IMR-90 (cell line): ENCODE data around the gene TMEM97. TPM values are rescaled to one million over a fixed set of nuclear protein-coding genes. Genes with fewer than 3 reads are reported as not detected.

Source experiments
- ATAC-seq: fragments of 200-7000 bp; cut with Tn5 transposase; 2 replicates; pipeline ENCODE4 v1.9.1; 2020; ENCODE audit warnings: low read depth, mild to moderate bottlenecking, moderate library complexity
- BruUV-seq: library from RNA; stranded (reverse); fragments of 400-500 nt; replicated peaks from 2 replicates; lab custom pipeline; 2021; lab: Mats Ljungman, UMichigan
- CTCF ChIA-PET: fragments of 300-600 bp; formaldehyde crosslinking; extraction: SDS; loops from one replicate; lab custom pipeline; 2021; ENCODE audit warnings: antibody characterized with exemption; lab: Yijun Ruan, JAX
- POLR2A ChIA-PET: fragments of 300-600 bp; sonication (Branson Sonifier 250); formaldehyde crosslinking; loops from one replicate; lab custom pipeline; 2022; ENCODE audit warnings: antibody characterized with exemption; ENCODE audit not compliant: unreplicated experiment; lab: Charles Lee
- DNase-seq: peaks from one replicate; pipeline ENCODE4 v3.0.0; 2013
- H2AFZ ChIP-seq: replicated peaks from 2 replicates; pipeline ENCODE3; 2013; ENCODE audit warnings: low read length, mild to moderate bottlenecking; ENCODE audit not compliant: poor library complexity
- H2AK5ac ChIP-seq: 2 replicates; pipeline ENCODE4 v1.6.1; 2013; ENCODE audit warnings: low read depth, low read length, inconsistent platforms
- H2AK9ac ChIP-seq: replicated peaks from 2 replicates; pipeline ENCODE3; 2013; ENCODE audit warnings: mild to moderate bottlenecking, low read depth, low read length, moderate library complexity; ENCODE audit not compliant: poor library complexity
- H2BK120ac ChIP-seq: 2 replicates; pipeline ENCODE4 v1.6.1; 2013; ENCODE audit warnings: low read depth, low read length, inconsistent platforms
- H2BK15ac ChIP-seq: 3 replicates; pipeline ENCODE4 v1.6.1; 2013; ENCODE audit warnings: low read depth, low read length, inconsistent platforms
- H2BK20ac ChIP-seq: 2 replicates; pipeline ENCODE4 v1.6.1; 2013; ENCODE audit warnings: low read depth, mild to moderate bottlenecking, inconsistent platforms, low read length, moderate library complexity
- H2BK5ac ChIP-seq: 2 replicates; pipeline ENCODE4 v1.6.1; 2013; ENCODE audit warnings: mild to moderate bottlenecking, low read depth, low read length, inconsistent platforms; ENCODE audit not compliant: poor library complexity, severe bottlenecking
- H3K14ac ChIP-seq: replicated peaks from 2 replicates; pipeline ENCODE4 v1.6.1; 2013; ENCODE audit warnings: low read depth, low read length, inconsistent platforms
- H3K18ac ChIP-seq: 2 replicates; pipeline ENCODE4 v1.6.1; 2013; ENCODE audit warnings: low read depth, low read length, control low read depth
- H3K23ac ChIP-seq: 2 replicates; pipeline ENCODE4 v1.6.1; 2013; ENCODE audit warnings: low read depth, low read length, inconsistent platforms
- H3K27ac ChIP-seq: 2 replicates; pipeline ENCODE4 v1.5.1; 2013; ENCODE audit warnings: mild to moderate bottlenecking, control low read depth, low read length; ENCODE audit not compliant: insufficient read depth
- H3K27me3 ChIP-seq: 2 replicates; pipeline ENCODE4 v1.6.1; 2013; ENCODE audit warnings: low read length; ENCODE audit not compliant: control insufficient read depth, insufficient read depth
- H3K36me3 ChIP-seq: 2 replicates; pipeline ENCODE4 v1.6.1; 2013; ENCODE audit warnings: low read length, mixed read lengths; ENCODE audit not compliant: control insufficient read depth, insufficient read depth
- H3K4ac ChIP-seq: 2 replicates; pipeline ENCODE4 v1.6.1; 2013; ENCODE audit warnings: low read depth, low read length, inconsistent platforms
- H3K4me1 ChIP-seq: 2 replicates; pipeline ENCODE4 v1.6.1; 2013; ENCODE audit warnings: low read length, mixed read lengths; ENCODE audit not compliant: control insufficient read depth, insufficient read depth
- H3K4me2 ChIP-seq: 2 replicates; pipeline ENCODE4 v1.6.1; 2013; ENCODE audit warnings: low read depth, mild to moderate bottlenecking, control low read depth, low read length, moderate library complexity
- H3K4me3 ChIP-seq: 2 replicates; pipeline ENCODE4 v1.5.1; 2013; ENCODE audit warnings: low read depth, mild to moderate bottlenecking, control low read depth, low read length, moderate library complexity; ENCODE audit not compliant: insufficient read depth
- H3K56ac ChIP-seq: 2 replicates; pipeline ENCODE4 v1.6.1; 2013; ENCODE audit warnings: low read length, inconsistent platforms; ENCODE audit not compliant: insufficient read depth; ENCODE audit errors: extremely low read depth
- H3K79me1 ChIP-seq, 2 experiments: 2 replicates each; pipeline ENCODE4 v1.6.1; 2013; ENCODE audit warnings: low read length in 2 of 2, inconsistent platforms in 1 of 2, low read depth in 1 of 2
- H3K9ac ChIP-seq: 2 replicates; pipeline ENCODE4 v1.6.1; 2013; ENCODE audit warnings: low read depth, low read length, control low read depth
- H3K9me1 ChIP-seq: 2 replicates; pipeline ENCODE4 v1.6.1; 2013; ENCODE audit warnings: low read length, inconsistent platforms; ENCODE audit not compliant: insufficient read depth
- H3K9me3 ChIP-seq: 2 replicates; pipeline ENCODE4 v1.6.1; 2013; ENCODE audit warnings: low read length; ENCODE audit not compliant: control insufficient read depth, insufficient read depth
- H4K20me1 ChIP-seq: 2 replicates; pipeline ENCODE4 v1.6.1; 2013; ENCODE audit warnings: low read length, inconsistent platforms; ENCODE audit not compliant: insufficient read depth
- H4K5ac ChIP-seq: 2 replicates; pipeline ENCODE4 v1.6.1; 2013; ENCODE audit warnings: mild to moderate bottlenecking, low read depth, low read length, control low read depth
- H4K8ac ChIP-seq, 2 experiments: 2 replicates each; pipeline ENCODE4 v1.6.1; 2013; ENCODE audit warnings: low read depth in 2 of 2, low read length in 2 of 2, control low read depth in 1 of 2, inconsistent platforms in 1 of 2
- H4K91ac ChIP-seq: 2 replicates; pipeline ENCODE4 v1.6.1; 2013; ENCODE audit warnings: low read depth, low read length, inconsistent platforms; ENCODE audit not compliant: insufficient read depth
- BHLHE40 ChIP-seq: fragments of 150-350 bp; IDR thresholded peaks from 2 replicates; pipeline ENCODE4 v1.6.1; 2016; ENCODE audit warnings: mild to moderate bottlenecking, low read depth, low read length
- CEBPB ChIP-seq: IDR thresholded peaks from 2 replicates; pipeline ENCODE4 v1.6.1; 2012; ENCODE audit warnings: low read depth, low read length, improper control_type of control experiment
- CHD1 ChIP-seq: IDR thresholded peaks from 2 replicates; pipeline ENCODE4 v1.6.1; 2012; ENCODE audit warnings: low read depth, low read length, improper control_type of control experiment
- FOS ChIP-seq: fragments of 150-350 bp; IDR thresholded peaks from 2 replicates; pipeline ENCODE4 v1.6.1; 2016; ENCODE audit warnings: low read depth, low read length
- MAFK ChIP-seq: IDR thresholded peaks from 2 replicates; pipeline ENCODE4 v1.6.1; 2012; ENCODE audit warnings: low read depth, low read length, improper control_type of control experiment
- MAZ ChIP-seq: IDR thresholded peaks from 2 replicates; pipeline ENCODE4 v1.6.1; 2012; ENCODE audit warnings: low read depth, mild to moderate bottlenecking, low read length, improper control_type of control experiment, moderate library complexity, borderline replicate concordance
- MXI1 ChIP-seq: IDR thresholded peaks from 2 replicates; pipeline ENCODE4 v1.6.1; 2012; ENCODE audit warnings: low read depth, mild to moderate bottlenecking, low read length, moderate library complexity, borderline replicate concordance
- NFE2L2 ChIP-seq: fragments of 150-350 bp; IDR thresholded peaks from 2 replicates; pipeline ENCODE4 v1.6.1; 2016; ENCODE audit warnings: low read depth, mild to moderate bottlenecking, low read length
- POLR2A ChIP-seq: IDR thresholded peaks from 2 replicates; pipeline ENCODE4 v1.6.1; 2012; ENCODE audit warnings: mild to moderate bottlenecking, low read depth, low read length
- RAD21 ChIP-seq: IDR thresholded peaks from 2 replicates; pipeline ENCODE4 v1.6.1; 2012; ENCODE audit warnings: low read length, improper control_type of control experiment
- RCOR1 ChIP-seq: IDR thresholded peaks from 2 replicates; pipeline ENCODE4 v1.6.1; 2012; ENCODE audit warnings: mild to moderate bottlenecking, low read length, improper control_type of control experiment; ENCODE audit not compliant: insufficient replicate concordance
- RFX5 ChIP-seq: IDR thresholded peaks from 2 replicates; pipeline ENCODE4 v1.8.0; 2012; ENCODE audit warnings: low read depth, mild to moderate bottlenecking, low read length, moderate library complexity
- SMC3 ChIP-seq: fragments of 150-350 bp; IDR thresholded peaks from 2 replicates; pipeline ENCODE4 v1.6.1; 2016; ENCODE audit warnings: low read depth, mild to moderate bottlenecking, antibody characterized with exemption, low read length, moderate library complexity
- WGBS, 2 experiments: methylation state at CpG; one replicate each; pipeline versions ENCODE4 v1.1.5 to v1.1.7; 2013; ENCODE audit warnings: missing lambda C conversion rate in 2 of 2; ENCODE audit not compliant: insufficient read length in 1 of 2; ENCODE audit errors: extremely low coverage in 2 of 2; 5-methylcytosine and 5-hydroxymethylcytosine counted together
- dilution Hi-C: fragments of 300-500 bp; cut with HindIII; formaldehyde crosslinking; loops from one replicate; pipeline ENCODE4 v1.14.3; 2018; ENCODE audit warnings: low sequenced_read_pairs; ENCODE audit not compliant: unreplicated experiment
- in situ Hi-C: fragments of 300-500 bp; cut with MboI; formaldehyde crosslinking; loops from 3 replicates; pipeline ENCODE4 v1.14.3; 2019; ENCODE audit warnings: low sequenced_read_pairs, inconsistent platforms, mixed read lengths
- intact Hi-C: fragments of 100-400 bp; cut with micrococcal nuclease; formaldehyde crosslinking; loops from 2 replicates; pipeline ENCODE4 v1.10.0; 2022
- polyA plus RNA-seq, 3 experiments: library from polyadenylated mRNA; depleted of rRNA; stranded (reverse); fragments of >200 nt; gene quantifications; 2 replicates each; pipeline ENCODE4 v1.2.3, GENCODE V29; 2012; ENCODE audit warnings: low replicate concordance in 1 of 3
- total RNA-seq: library from RNA; depleted of rRNA; stranded (reverse); fragments of >200 nt; gene quantifications from 2 replicates; pipeline ENCODE4 v1.2.3, GENCODE V29; 2012
- TF ChIP-seq, protein P1 (sequence below): conservative IDR thresholded peaks from 2 replicates; pipeline ENCODE4 v1.5.1; 2012; ENCODE audit warnings: mild to moderate bottlenecking, low read depth, low read length, improper control_type of control experiment
- TF ChIP-seq, protein P2 (sequence below): fragments of 150-350 bp; IDR thresholded peaks from 2 replicates; pipeline ENCODE4 v1.6.1; 2017; ENCODE audit warnings: mild to moderate bottlenecking, antibody characterized with exemption, low read length, low read depth
- TF ChIP-seq, protein P3 (sequence below): fragments of 150-350 bp; IDR thresholded peaks from 2 replicates; pipeline ENCODE4 v1.6.1; 2016; ENCODE audit warnings: low read depth, mild to moderate bottlenecking, low read length, moderate library complexity, borderline replicate concordance

The TMEM97 gene
- total and polyA plus RNA-seq, 2 of the 4 experiments (the other 2 are of a cell fraction), result 12.3 to 21.3 TPM

DNA sequence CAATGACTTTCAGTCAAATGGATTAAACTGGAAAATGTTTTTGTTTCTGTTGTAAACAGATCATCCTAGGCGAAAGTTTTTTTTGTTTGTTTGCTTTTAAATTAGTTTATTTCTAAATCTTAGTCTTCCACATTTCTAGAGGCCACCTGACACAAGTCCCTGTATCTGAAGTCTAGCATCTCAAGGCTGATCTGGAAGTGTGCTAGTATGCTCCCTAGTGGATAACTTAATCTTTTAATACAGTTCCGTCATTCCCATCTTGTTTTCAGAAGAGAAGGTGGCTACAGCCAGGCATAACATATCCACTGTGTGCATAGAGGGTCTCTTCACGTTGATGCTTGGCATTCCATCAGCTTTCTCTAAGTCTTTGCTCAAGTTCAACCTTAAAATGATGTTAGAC lies 8.7 kb downstream of the TMEM97 start:
- Histone ChIP-seq H3K4me3 (no peak overlapping the region), H3K23ac (no peak overlapping the region), H4K91ac (no peak overlapping the region), H3K27ac (no peak overlapping the region), H3K27me3 (no peaks in the 10 kb centered on the region), H3K4me2 (no peak overlapping the region), H3K9ac (no peak overlapping the region), H4K8ac (no peak overlapping the region), H3K4me1 (peaks cover 6% of the 10 kb centered on the region; the same call in 1 of the 2 replicates), H2AFZ (no peak overlapping the region), H2BK15ac (no peak overlapping the region), H3K79me1 (peaks cover 25 to 42% of the 10 kb centered on the region in 2 experiments), H3K9me3 (no peaks in the 10 kb centered on the region), H2AK9ac (no peak overlapping the region), H3K9me1 (no peaks in the 10 kb centered on the region), H4K20me1 (peaks cover 2% of the 10 kb centered on the region; the same call in 1 of the 2 replicates), H4K5ac (no peak overlapping the region), H2BK20ac (no peak overlapping the region), H3K36me3 (peaks cover 32% of the 10 kb centered on the region), H3K4ac (no peak overlapping the region), H3K18ac (no peak overlapping the region), H3K56ac (no peak overlapping the region), H2BK5ac (no peak overlapping the region), H3K14ac (no peak overlapping the region), H2AK5ac (no peak overlapping the region), H2BK120ac (no peak overlapping the region)
- POLR2A ChIA-PET, result no interaction called here
- CTCF ChIA-PET, result no interaction called here
- DNase-seq (peak; percentile 37), ATAC-seq (peak; percentile 62)
- dilution Hi-C loops (no loop called here), intact Hi-C loops (loop anchor here (10.0 kb wide), 1 partner anchor 523 kb away; the partner anchor contains the start of gene NOS2), in situ Hi-C loops (loop anchor here (10.0 to 25.0 kb wide), 2 partner anchors 283 to 790 kb away; partner anchors contain the start of gene NLK)
- TF ChIP-seq CHD1, result no peak
- TF ChIP-seq CEBPB, result no peak
- no peak for TF ChIP-seq RCOR1
- no peak for TF ChIP-seq BHLHE40
- TF ChIP-seq, protein P1, sequence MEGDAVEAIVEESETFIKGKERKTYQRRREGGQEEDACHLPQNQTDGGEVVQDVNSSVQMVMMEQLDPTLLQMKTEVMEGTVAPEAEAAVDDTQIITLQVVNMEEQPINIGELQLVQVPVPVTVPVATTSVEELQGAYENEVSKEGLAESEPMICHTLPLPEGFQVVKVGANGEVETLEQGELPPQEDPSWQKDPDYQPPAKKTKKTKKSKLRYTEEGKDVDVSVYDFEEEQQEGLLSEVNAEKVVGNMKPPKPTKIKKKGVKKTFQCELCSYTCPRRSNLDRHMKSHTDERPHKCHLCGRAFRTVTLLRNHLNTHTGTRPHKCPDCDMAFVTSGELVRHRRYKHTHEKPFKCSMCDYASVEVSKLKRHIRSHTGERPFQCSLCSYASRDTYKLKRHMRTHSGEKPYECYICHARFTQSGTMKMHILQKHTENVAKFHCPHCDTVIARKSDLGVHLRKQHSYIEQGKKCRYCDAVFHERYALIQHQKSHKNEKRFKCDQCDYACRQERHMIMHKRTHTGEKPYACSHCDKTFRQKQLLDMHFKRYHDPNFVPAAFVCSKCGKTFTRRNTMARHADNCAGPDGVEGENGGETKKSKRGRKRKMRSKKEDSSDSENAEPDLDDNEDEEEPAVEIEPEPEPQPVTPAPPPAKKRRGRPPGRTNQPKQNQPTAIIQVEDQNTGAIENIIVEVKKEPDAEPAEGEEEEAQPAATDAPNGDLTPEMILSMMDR, result peak; percentile 23; the same call in 1 of the 2 replicates
- TF ChIP-seq SMC3, result 0 out of 2 replicates have a peak, but pooled peaks have one; percentile 13
- TF ChIP-seq MXI1, result no peak
- TF ChIP-seq RAD21, result 0 out of 2 replicates have a peak, but pooled peaks have one; percentile 26
- TF ChIP-seq, protein P2, sequence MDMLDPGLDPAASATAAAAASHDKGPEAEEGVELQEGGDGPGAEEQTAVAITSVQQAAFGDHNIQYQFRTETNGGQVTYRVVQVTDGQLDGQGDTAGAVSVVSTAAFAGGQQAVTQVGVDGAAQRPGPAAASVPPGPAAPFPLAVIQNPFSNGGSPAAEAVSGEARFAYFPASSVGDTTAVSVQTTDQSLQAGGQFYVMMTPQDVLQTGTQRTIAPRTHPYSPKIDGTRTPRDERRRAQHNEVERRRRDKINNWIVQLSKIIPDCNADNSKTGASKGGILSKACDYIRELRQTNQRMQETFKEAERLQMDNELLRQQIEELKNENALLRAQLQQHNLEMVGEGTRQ, result no peak
- TF ChIP-seq POLR2A, result no peak
- TF ChIP-seq FOS, result no peak
- TF ChIP-seq MAFK, result no peak
- TF ChIP-seq, protein P3, sequence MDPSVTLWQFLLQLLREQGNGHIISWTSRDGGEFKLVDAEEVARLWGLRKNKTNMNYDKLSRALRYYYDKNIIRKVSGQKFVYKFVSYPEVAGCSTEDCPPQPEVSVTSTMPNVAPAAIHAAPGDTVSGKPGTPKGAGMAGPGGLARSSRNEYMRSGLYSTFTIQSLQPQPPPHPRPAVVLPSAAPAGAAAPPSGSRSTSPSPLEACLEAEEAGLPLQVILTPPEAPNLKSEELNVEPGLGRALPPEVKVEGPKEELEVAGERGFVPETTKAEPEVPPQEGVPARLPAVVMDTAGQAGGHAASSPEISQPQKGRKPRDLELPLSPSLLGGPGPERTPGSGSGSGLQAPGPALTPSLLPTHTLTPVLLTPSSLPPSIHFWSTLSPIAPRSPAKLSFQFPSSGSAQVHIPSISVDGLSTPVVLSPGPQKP, result no peak
- TF ChIP-seq RFX5, result no peak
- TF ChIP-seq MAZ, result no peak
- TF ChIP-seq NFE2L2, result no peak
- no TSS peak for BruUV-seq
- no CpG with 5 or more reads among the region's 3 CpGs for WGBS, 2 experiments
